Left ventricle myocardium inferior (tissue), 1 donor: ENCODE measurements around the gene GCHFR. TPM values are rescaled to one million over a fixed set of nuclear protein-coding genes. Genes with fewer than 3 reads are reported as not detected.

ENCODE experiments used
- DNase-seq: peaks from one replicate; pipeline ENCODE4 v3.0.0-alpha.2; 2020
- H3K27ac ChIP-seq: fragments of 200-600 bp; replicated peaks from 2 replicates; pipeline ENCODE4 v1.8.0; 2021
- H3K27me3 ChIP-seq: fragments of 200-600 bp; 2 replicates; pipeline ENCODE4 v1.8.0; 2021; ENCODE audit warnings: low read depth
- H3K36me3 ChIP-seq: fragments of 200-600 bp; 2 replicates; pipeline ENCODE4 v1.8.0; 2021
- H3K4me1 ChIP-seq: fragments of 200-600 bp; 2 replicates; pipeline ENCODE4 v1.8.0; 2021
- H3K4me3 ChIP-seq: fragments of 200-600 bp; 2 replicates; pipeline ENCODE4 v1.8.0; 2021; ENCODE audit warnings: mild to moderate bottlenecking, moderate library complexity
- H3K9me3 ChIP-seq: fragments of 200-600 bp; replicated peaks from 2 replicates; pipeline ENCODE4 v1.8.0; 2021
- CTCF ChIP-seq: fragments of 200-600 bp; IDR thresholded peaks from 2 replicates; pipeline ENCODE4 v1.8.0; 2021; ENCODE audit warnings: antibody characterized with exemption, mild to moderate bottlenecking, borderline replicate concordance
- intact Hi-C: fragments of 100-400 bp; cut with micrococcal nuclease; formaldehyde crosslinking; loops from one replicate; pipeline ENCODE4 v1.11.0; 2022
- total RNA-seq: library from RNA; stranded (reverse); fragmentation: NEBNext Ultra II Directional; extraction: Animal tissue kit (Norgen Biotek cat#: 25700); gene quantifications from one replicate; pipeline ENCODE4 v1.2.1, GENCODE V29; 2021
- donor health status: DM: no; HTN: yes; CAD: no; lungs with severe emphysema.

Gene GCHFR
- total RNA-seq, 1 donor from 2014 or later: 7.1 TPM

- no peak for DNase-seq
Measured at GRCh38 chr15:40796512-40796911, 32.6 kb downstream of the GCHFR start.

GRCh38 chr15:40799523-40799922 is 35.7 kb downstream of the GCHFR start:
- Histone ChIP-seq H3K27ac (no peak overlapping the region), H3K4me1 (peaks cover 45% of the 10 kb centered on the region), H3K36me3 (peaks cover 9% of the 10 kb centered on the region), H3K4me3 (no peak overlapping the region), H3K9me3 (no peaks in the 10 kb centered on the region), H3K27me3 (no peaks in the 10 kb centered on the region)
- intact Hi-C loops: no loop called here
- no peak for TF ChIP-seq CTCF
- no peak for DNase-seq

More at GRCh38 chr15:40796512-40796911, 32.6 kb downstream of the GCHFR start:
- Histone ChIP-seq H3K4me1 (peaks cover 35% of the 10 kb centered on the region), H3K27me3 (no peaks in the 10 kb centered on the region), H3K9me3 (no peaks in the 10 kb centered on the region), H3K36me3 (peaks cover 15% of the 10 kb centered on the region), H3K27ac (no peak overlapping the region), H3K4me3 (no peak overlapping the region)
- no peak for TF ChIP-seq CTCF
- intact Hi-C loops: no loop called here

GRCh38 chr15:40803076-40803475 is 39.2 kb downstream of the GCHFR start:
- DNase-seq: no peak
- H3K9me3 ChIP-seq: no peaks in the 10 kb centered on the region
- intact Hi-C loops: no loop called here
- H3K4me3 ChIP-seq: no peak overlapping the region
- peaks cover 9% of the 10 kb centered on the region for H3K36me3 ChIP-seq
- no peak overlapping the region for H3K27ac ChIP-seq
- no peaks in the 10 kb centered on the region for H3K27me3 ChIP-seq
- H3K4me1 ChIP-seq: peaks cover 51% of the 10 kb centered on the region
- no peak for TF ChIP-seq CTCF

GRCh38 chr15:40803688-40804087 is 39.8 kb downstream of the GCHFR start:
- intact Hi-C loops: no loop called here
- H3K27me3 ChIP-seq: no peaks in the 10 kb centered on the region
- H3K9me3 ChIP-seq: no peaks in the 10 kb centered on the region
- H3K4me3 ChIP-seq: no peak overlapping the region
- H3K4me1 ChIP-seq: peaks cover 57% of the 10 kb centered on the region
- DNase-seq: no peak
- H3K27ac ChIP-seq: no peak overlapping the region
- peaks cover 9% of the 10 kb centered on the region for H3K36me3 ChIP-seq
- TF ChIP-seq CTCF: no peak

GRCh38 chr15:40806672-40807027 is 42.8 kb downstream of the GCHFR start:
- TF ChIP-seq CTCF: no peak
- H3K27ac ChIP-seq: peak overlapping the region; percentile 99

More at GRCh38 chr15:40806672-40807027, 42.8 kb downstream of the GCHFR start:
- Histone ChIP-seq H3K9me3 (no peaks in the 10 kb centered on the region), H3K36me3 (peaks cover 21% of the 10 kb centered on the region), H3K4me1 (peaks cover 61% of the 10 kb centered on the region), H3K27me3 (no peaks in the 10 kb centered on the region), H3K4me3 (peak overlapping the region; percentile 99)
- intact Hi-C loops: no loop called here
- no peak for DNase-seq
